ENCODE results near the gene INSIG1. TPM values are rescaled to one million over a fixed set of nuclear protein-coding genes. Genes with fewer than 3 reads are reported as not detected.

Gene INSIG1
- total and polyA plus RNA-seq, 2 donors (not counting 3 experiments of a cell fraction or from before 2014, with no cell fraction given), result 79.3 to 102 TPM

- dilution Hi-C loops (cut with MboI; ENCODE audit: extremely low pct_ligation_motif_present, low sequenced_read_pairs), result no loop called here
These were observed 34.0 kb upstream of the INSIG1 start for GRCh38 chr7:155263581-155264143.

More at GRCh38 chr7:155263581-155264143, 34.0 kb upstream of the INSIG1 start:
- no peak overlapping the region for H3K9ac ChIP-seq (replicated peaks; ENCODE audit: extremely low read depth, insufficient read depth, low read length)
- no peaks in the 10 kb centered on the region for H3K9me3 ChIP-seq (replicated peaks; ENCODE audit: control insufficient read depth, insufficient read depth, low read length)
- no peaks in the 10 kb centered on the region for H3K79me2 ChIP-seq (ENCODE audit: control insufficient read depth, insufficient read depth, low read length)
- no peak overlapping the region for H3K4me2 ChIP-seq (ENCODE audit: insufficient read depth, low read length)
- no peaks in the 10 kb centered on the region for H4K20me1 ChIP-seq (replicated peaks; ENCODE audit: control insufficient read depth, extremely low read depth, insufficient read depth, low read length)
- TF ChIP-seq CTCF (IDR thresholded peaks at IDR 0.05; ENCODE audit: extremely low read depth in 1 of 2, insufficient read depth in 1 of 2, low read depth in 1 of 2, low read length in 2 of 2) (peak; percentile 11 to 30), GATA2 (IDR thresholded peaks at IDR 0.05; ENCODE audit: insufficient read depth, insufficient read length, low read depth, low read length) (no peak)
- no peaks in the 10 kb centered on the region for H3K36me3 ChIP-seq (ENCODE audit: control insufficient read depth in 2 of 2, extremely low read depth in 1 of 2, insufficient read depth in 2 of 2, low read length in 2 of 2)
- no peak overlapping the region for H2AFZ ChIP-seq (ENCODE audit: low read depth, low read length)
- no peak overlapping the region for H3K4me3 ChIP-seq (replicated peaks in 1 of 3; ENCODE audit: insufficient read depth in 1 of 3, low read depth in 1 of 3, low read length in 3 of 3)
- no peaks in the 10 kb centered on the region for H3K4me1 ChIP-seq (ENCODE audit: control insufficient read depth, extremely low read depth, insufficient read depth, low read length)
- DNase-seq (ENCODE audit: low read depth, low spot score) (no peak), FAIRE-seq (no peak)
- no peak overlapping the region for H3K27ac ChIP-seq (ENCODE audit: insufficient read depth, low read depth, low read length)
- POLR2A ChIA-PET, result no interaction called here
- no peaks in the 10 kb centered on the region for H3K27me3 ChIP-seq (ENCODE audit: control insufficient read depth in 2 of 2, insufficient read depth in 2 of 2, low read length in 2 of 2)
- intact Hi-C loops (cut with micrococcal nuclease), result loop anchor here (1.0 kb wide), 1 partner anchor 73 kb away; no protein-coding TSS in a partner anchor
- CTCF ChIA-PET, result interaction anchor here (1.3 kb wide), 2 partner anchors 10 to 12 kb away, joined by 3 read pairs; no protein-coding TSS in a partner anchor
- H3K9me1 ChIP-seq (replicated peaks; ENCODE audit: control insufficient read depth, extremely low read depth, insufficient read depth, low read length), result no peaks in the 10 kb centered on the region
- no TSS peak for BruUV-seq (replicated peaks)
